DMS 273 (cell line): ENCODE results near the gene TRPT1.
"Not testable (repeated sequence)": the region's sequence is repeated elsewhere in the genome, so short reads cannot be mapped to it uniquely, and the experiment has no call there.

Source experiments
- DNase-seq: peaks from one replicate; lab custom pipeline; 2025; ENCODE audit not compliant: unreplicated experiment; lab: John Stamatoyannopoulos, UW

Gene TRPT1

DNA sequence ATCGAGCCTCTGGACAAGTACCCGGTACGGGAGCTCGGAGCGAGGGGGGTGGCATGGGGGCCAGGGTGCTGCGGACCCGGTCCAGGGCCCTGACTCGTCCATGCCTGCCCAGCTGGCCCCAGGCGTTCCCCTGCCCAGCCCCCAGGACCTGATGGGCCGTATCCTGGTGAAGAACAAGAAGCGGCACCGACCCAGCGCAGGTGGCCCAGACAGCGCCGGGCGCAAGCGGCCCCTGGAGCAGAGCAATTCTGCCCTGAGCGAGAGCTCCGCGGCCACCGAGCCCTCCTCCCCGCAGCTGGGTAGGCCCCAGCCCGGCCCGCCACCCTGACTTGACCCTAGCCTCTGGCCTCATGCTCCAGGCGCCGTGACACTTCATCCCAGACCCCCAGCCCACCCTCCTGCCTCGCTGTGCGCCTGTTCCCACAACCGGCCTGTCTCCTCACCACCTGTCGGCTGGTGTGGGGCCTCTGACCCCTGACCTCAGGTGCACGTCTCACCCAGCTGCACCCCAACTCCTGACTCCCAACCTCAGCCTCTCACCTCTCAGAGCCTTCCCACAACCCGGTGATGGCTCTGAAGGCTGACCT, 33.1 kb upstream of the TRPT1 start:
- no peak for DNase-seq

DNA sequence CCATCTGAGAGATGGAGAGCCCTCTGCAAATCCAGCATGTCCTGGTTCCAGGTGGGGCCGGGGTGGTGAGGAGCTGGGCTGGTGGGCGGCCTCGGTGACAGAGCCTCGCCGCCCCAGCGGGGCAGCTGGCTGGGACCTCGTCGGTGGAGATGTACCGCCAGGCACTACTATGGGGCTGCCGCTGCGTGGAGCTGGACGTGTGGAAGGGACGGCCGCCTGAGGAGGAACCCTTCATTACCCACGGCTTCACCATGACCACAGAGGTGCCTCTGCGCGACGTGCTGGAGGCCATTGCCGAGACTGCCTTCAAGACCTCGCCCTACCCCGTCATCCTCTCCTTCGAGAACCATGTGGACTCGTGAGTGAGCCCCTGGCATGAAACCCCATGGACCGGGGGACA, 32.4 kb upstream of the TRPT1 start:
- no peak for DNase-seq

DNA sequence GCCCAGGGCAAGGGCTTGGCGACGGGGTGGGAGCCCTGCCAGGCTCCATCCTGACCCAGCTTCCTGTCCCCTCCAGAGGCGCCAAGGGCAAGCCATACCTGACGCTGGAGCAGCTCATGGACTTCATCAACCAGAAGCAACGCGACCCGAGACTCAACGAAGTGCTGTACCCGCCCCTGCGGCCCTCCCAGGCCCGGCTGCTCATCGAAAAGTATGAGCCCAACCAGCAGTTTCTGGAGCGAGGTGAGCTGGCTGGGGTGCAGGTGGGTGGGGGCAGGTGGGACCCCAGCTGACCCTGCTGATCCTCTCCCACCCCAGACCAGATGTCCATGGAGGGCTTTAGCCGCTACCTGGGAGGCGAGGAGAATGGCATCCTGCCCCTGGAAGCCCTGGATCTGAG, 30.3 kb upstream of the TRPT1 start:
- no peak for DNase-seq

GRCh38 chr11:64255135-64256128, 29.4 kb upstream of the TRPT1 start:
- DNase-seq = no peak

DNA sequence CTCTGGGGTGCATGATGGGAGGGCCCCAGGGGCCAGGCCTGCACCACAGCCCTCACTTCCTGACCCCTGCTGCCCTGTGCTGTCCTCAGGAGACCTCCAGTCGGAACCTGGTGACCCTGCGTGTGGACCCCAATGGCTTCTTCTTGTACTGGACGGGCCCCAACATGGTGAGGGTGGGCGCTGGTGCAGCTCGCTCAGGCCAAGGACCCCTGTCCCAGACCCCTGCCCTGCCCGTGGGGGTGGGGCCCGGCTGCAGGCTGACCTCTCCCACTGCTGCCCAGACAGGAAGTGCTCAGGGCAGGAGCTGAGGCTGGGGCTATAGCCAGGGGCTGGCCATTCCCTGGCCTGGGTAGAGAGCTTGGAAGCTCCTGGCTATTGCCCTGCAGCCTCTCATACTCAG, 28.3 kb upstream of the TRPT1 start:
- no peak for DNase-seq

DNA sequence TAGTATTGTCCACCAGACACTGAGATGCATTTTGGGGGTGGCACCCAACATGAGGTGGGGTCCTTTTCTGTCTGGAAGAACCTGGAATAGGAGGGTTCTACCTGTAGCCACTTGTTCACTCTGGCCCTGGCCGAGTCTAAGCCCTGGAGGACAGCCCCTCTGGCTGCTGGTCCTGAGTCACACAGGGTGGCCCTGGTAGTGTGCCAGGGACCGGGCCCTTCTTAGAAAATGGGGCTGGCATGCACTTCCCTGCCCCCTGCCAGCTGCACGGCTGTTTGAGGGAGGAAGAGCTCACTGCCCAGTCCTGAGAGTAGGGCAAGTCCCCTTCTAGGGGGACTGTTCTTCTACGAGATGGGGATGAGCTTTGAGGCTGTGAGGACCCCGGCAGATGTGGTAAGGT, 27.5 kb upstream of the TRPT1 start:
- DNase-seq = no peak

- no peak for DNase-seq
These were observed 27.1 kb upstream of the TRPT1 start for GRCh38 chr11:64253043-64253442.

- no peak for DNase-seq
These were observed 26.3 kb upstream of the TRPT1 start for GRCh38 chr11:64252003-64252872.

- no peak for DNase-seq
These were observed 25.7 kb upstream of the TRPT1 start for GRCh38 chr11:64251753-64252002.

DNA sequence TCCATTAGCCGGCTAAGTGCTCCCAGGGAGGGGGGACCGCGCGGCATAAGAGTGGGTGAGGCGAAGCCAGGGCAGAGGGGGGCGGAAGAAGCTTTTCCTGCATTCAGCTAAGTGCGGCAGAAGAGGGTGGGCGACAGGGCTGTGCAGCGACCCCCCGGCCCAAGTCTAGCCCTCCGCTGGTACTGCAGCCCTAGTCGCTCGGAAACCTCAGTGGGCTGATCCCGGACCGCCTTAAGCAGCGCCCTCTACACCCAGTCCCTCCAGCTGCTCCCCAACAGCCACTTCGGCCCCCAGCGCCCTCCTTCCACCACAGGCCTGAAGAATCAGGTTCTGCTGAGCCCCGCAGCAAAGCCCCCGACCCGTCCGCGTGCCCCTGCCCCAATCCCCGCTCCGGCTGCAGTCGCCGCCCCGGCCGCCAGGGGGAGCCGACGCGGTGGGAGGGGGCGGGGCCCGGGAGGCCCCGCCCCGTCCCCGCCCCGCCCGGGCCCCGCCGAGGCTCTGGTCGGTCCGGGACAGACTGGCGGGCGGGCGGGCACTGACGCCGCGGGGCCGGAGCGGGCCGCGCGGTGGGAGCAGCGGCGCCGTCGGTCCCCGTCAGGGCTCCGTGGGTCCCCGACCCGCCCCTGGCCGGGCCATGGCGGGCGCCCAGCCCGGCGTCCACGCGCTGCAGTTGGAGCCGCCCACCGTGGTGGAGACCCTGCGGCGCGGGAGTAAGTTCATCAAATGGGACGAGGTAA, 25.2 kb upstream of the TRPT1 start, which contains the start of gene PLCB3:
Gene PLCB3 (plus strand): TSS at position 515 of the 737 bp plus-strand sequence. CDS start 120 bp downstream, at position 635.
- DNase-seq = peak; percentile 75

GRCh38 chr11:64250415-64251015, 24.5 kb upstream of the TRPT1 start:
- DNase-seq = peak; percentile 57

- DNase-seq = no peak
These were observed 23.8 kb upstream of the TRPT1 start for GRCh38 chr11:64249563-64250414.

GRCh38 chr11:64249038-64249437, 23.1 kb upstream of the TRPT1 start:
- no peak for DNase-seq

DNA sequence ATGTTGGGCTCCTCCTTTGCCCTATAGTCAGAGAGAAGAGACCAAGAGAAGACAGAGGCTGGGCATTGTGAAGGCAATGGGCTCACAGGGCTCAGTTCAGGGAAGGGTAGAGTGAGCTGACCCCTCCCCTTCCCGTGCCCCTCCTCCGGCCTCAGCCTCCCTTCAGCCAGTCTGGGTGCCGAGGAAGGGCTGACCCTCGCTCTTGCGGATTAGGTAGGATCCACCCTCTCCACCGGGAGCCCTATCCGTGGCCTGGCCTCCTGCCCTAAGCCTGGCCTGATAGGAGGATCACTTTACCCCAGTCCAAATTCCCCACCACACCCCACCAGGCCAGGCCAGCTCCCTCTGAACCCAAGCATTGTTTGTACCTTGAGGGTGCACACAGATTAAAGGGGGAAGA, 22.6 kb upstream of the TRPT1 start:
- no peak for DNase-seq

GRCh38 chr11:64247729-64248531, 21.9 kb upstream of the TRPT1 start:
- no peak for DNase-seq

GRCh38 chr11:64246871-64247728, 21.1 kb upstream of the TRPT1 start, which contains the start of gene PPP1R14B:
Gene PPP1R14B, minus strand, starts transcription at chr11:64246943. Its CDS starts 270 bp downstream, at chr11:64246673.
- peak; percentile 94 for DNase-seq

DNA sequence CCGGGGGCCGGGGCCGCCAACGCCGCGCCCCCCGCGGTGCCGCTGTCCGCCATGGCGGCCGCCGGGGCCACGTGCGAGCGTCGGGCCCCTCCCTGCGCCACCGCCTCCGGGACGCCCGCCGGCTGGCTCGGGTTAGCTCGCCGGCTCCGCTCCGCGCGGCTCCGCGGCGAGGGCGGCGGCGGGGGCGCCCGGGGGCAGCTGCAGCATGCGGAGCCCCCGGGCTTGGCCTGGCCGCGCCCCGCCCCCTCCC, 20.6 kb upstream of the TRPT1 start:
- DNase-seq = not testable (repeated sequence)
